ENCODE data around the gene GC.
"Not testable (repeated sequence)": the region's sequence is repeated elsewhere in the genome, so short reads cannot be mapped to it uniquely, and the experiment has no call there.

The GC gene

GRCh38 chr4:71765350-71765749 lies 18.5 kb downstream of the GC start:
- peak; percentile 25 for DNase-seq

- DNase-seq: no peak
Observed at GRCh38 chr4:71752383-71753042, 31.4 kb downstream of the GC start.

GRCh38 chr4:71749008-71749594 lies 34.8 kb downstream of the GC start:
- DNase-seq: no peak

- no peak for DNase-seq
Observed at GRCh38 chr4:71746379-71746778, 37.5 kb downstream of the GC start.

- not testable (repeated sequence) for DNase-seq
Observed at GRCh38 chr4:71738782-71739181, 45.1 kb downstream of the GC start.

- peak; percentile 7 for DNase-seq
Observed at GRCh38 chr4:71732706-71733105, 51.2 kb downstream of the GC start.

GRCh38 chr4:71732066-71732465 lies 51.8 kb downstream of the GC start:
- no peak for DNase-seq

GRCh38 chr4:71729856-71730255 lies 54.0 kb downstream of the GC start:
- no peak for DNase-seq

GRCh38 chr4:71713611-71714203 lies 70.2 kb downstream of the GC start:
- DNase-seq: peak; percentile 58

GRCh38 chr4:71711985-71712348 lies 71.9 kb downstream of the GC start:
- DNase-seq: no peak

GRCh38 chr4:71711044-71711984 lies 72.6 kb downstream of the GC start:
- no peak for DNase-seq

GRCh38 chr4:71709961-71710360 lies 73.9 kb downstream of the GC start:
- no peak for DNase-seq

GRCh38 chr4:71698141-71698540 lies 85.7 kb downstream of the GC start:
- DNase-seq: no peak

- no peak for DNase-seq
Observed at GRCh38 chr4:71697031-71697430, 86.8 kb downstream of the GC start.

- no peak for DNase-seq
Observed at GRCh38 chr4:71694961-71695360, 88.9 kb downstream of the GC start.

- DNase-seq: no peak
Observed at GRCh38 chr4:71692963-71693362, 90.9 kb downstream of the GC start.

GRCh38 chr4:71692198-71692597 lies 91.7 kb downstream of the GC start:
- no peak for DNase-seq
